Measurements from ENCODE around the gene DIS3L. TPM values are rescaled to one million over a fixed set of nuclear protein-coding genes. Genes with fewer than 3 reads are reported as not detected.

The DIS3L gene
- total and polyA plus RNA-seq, 8 donors: 23.8 to 55.9 (median 46.6) TPM

DNA sequence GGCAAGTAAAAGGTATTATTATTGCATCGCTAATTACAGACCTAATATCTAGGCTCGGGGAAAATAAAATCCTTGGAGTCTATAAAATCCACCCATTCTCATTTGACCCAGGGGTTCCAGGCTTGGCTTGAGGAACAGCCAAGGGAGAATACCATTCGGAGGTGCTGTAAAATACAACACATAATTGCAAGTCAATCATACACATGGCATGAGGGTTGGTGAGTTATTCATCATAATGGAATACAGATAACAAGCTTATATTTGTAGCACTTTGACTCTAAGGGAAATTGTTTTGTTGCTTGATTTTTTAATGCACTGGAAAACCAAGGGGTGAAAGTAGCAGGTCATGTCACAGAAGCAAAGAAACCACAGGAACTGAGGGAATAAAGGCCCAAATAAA lies 16.8 kb upstream of the DIS3L start:
- no peak for DNase-seq
- Histone ChIP-seq H3K4me3 (no peak overlapping the region), H3K9me3 (no peaks in the 10 kb centered on the region), H3K27me3 (no peaks in the 10 kb centered on the region), H3K27ac (no peak overlapping the region), H3K4me1 (no peaks in the 10 kb centered on the region), H3K36me3 (no peaks in the 10 kb centered on the region)
- TF ChIP-seq, protein P1, sequence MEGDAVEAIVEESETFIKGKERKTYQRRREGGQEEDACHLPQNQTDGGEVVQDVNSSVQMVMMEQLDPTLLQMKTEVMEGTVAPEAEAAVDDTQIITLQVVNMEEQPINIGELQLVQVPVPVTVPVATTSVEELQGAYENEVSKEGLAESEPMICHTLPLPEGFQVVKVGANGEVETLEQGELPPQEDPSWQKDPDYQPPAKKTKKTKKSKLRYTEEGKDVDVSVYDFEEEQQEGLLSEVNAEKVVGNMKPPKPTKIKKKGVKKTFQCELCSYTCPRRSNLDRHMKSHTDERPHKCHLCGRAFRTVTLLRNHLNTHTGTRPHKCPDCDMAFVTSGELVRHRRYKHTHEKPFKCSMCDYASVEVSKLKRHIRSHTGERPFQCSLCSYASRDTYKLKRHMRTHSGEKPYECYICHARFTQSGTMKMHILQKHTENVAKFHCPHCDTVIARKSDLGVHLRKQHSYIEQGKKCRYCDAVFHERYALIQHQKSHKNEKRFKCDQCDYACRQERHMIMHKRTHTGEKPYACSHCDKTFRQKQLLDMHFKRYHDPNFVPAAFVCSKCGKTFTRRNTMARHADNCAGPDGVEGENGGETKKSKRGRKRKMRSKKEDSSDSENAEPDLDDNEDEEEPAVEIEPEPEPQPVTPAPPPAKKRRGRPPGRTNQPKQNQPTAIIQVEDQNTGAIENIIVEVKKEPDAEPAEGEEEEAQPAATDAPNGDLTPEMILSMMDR (IDR thresholded peaks at IDR 0.05): no peak
- ATAC-seq: no peak
- intact Hi-C loops (cut with DNase I): no loop called here

DNA sequence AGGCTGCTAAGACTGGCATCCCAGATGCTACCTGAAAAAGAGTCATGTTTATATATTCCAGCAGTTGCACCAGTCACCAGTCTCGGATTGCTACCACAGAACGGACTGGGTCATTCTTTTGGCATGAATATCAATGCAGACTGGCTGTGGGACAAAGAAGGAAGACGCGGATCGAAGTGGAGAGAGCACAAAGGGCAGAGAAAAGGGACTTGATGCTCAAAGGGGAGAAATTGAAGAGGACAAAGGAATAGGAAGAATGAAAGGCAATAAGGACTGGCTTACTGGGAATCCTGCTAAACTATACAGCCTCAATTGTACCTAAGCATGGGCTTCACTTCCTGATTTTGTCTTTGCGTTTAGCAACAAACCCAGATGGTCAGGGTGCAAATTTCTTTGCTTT lies 15.3 kb upstream of the DIS3L start:
- TF ChIP-seq, protein P1 (IDR thresholded peaks at IDR 0.05): no peak
- Histone ChIP-seq H3K4me3 (no peak overlapping the region), H3K9me3 (no peaks in the 10 kb centered on the region), H3K36me3 (no peaks in the 10 kb centered on the region), H3K27ac (no peak overlapping the region), H3K27me3 (no peaks in the 10 kb centered on the region), H3K4me1 (no peaks in the 10 kb centered on the region)
- DNase-seq: no peak
- intact Hi-C loops (cut with DNase I): no loop called here
- ATAC-seq: no peak

- ATAC-seq (no peak), DNase-seq (no peak)
- intact Hi-C loops (cut with DNase I): no loop called here
- Histone ChIP-seq H3K27me3 (no peaks in the 10 kb centered on the region), H3K27ac (no peak overlapping the region), H3K4me1 (no peaks in the 10 kb centered on the region), H3K9me3 (no peaks in the 10 kb centered on the region), H3K4me3 (no peak overlapping the region), H3K36me3 (no peaks in the 10 kb centered on the region)
- TF ChIP-seq, protein P1 (IDR thresholded peaks at IDR 0.05): no peak
Measured at GRCh38 chr15:66278671-66279070, 14.7 kb upstream of the DIS3L start.

GRCh38 chr15:66284271-66284670 lies 9.1 kb upstream of the DIS3L start:
- DNase-seq (no peak), ATAC-seq (no peak)
- TF ChIP-seq, protein P1 (IDR thresholded peaks at IDR 0.05): no peak
- Histone ChIP-seq H3K27ac (no peak overlapping the region), H3K4me1 (peaks cover 0 to 6% of the 10 kb centered on the region in 2 donors), H3K9me3 (no peaks in the 10 kb centered on the region), H3K36me3 (no peaks in the 10 kb centered on the region), H3K4me3 (no peak overlapping the region), H3K27me3 (no peaks in the 10 kb centered on the region)
- intact Hi-C loops (cut with DNase I): no loop called here

DNA sequence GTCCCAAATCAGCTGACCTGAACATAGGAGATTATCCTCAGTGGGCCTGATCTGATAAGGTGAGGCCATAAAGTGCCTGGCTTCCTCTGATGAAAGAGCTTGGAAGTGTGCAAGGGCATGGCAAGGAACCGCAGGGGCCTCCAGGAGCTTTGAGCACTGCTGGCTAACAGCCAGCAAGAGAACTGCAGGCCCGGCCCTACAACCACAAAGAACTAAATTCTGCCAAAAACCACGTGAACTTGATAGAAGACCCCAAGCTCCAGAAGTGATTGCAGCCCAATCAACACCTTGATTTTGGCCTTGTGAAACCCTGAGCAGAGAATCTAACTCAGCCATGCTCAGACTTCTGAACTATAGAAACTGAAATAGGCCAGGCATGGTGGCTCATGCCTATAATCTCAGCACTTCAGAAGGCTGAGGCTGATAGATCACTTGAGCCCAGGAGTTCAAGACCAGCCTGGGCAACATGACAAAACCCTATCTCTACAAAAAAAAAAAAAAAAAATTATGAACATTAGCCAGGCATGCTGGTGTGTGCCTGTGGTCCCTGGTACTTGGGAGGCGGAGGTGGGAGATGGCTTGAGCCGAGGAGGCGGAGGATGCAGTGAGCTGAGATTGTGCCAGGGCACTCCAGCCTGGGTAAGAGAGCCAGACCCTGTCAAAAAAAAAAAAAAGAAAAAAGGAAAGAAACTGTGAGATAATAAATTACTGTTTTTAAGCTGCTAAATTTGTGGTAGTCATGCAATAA lies 7.7 kb upstream of the DIS3L start:
- Histone ChIP-seq H3K4me1 (peaks cover 0 to 6% of the 10 kb centered on the region in 2 donors), H3K27me3 (no peaks in the 10 kb centered on the region), H3K27ac (no peak overlapping the region), H3K4me3 (no peak overlapping the region), H3K36me3 (no peaks in the 10 kb centered on the region), H3K9me3 (no peaks in the 10 kb centered on the region)
- ATAC-seq (peak; percentile 52), DNase-seq (no peak)
- TF ChIP-seq, protein P1 (IDR thresholded peaks at IDR 0.05): no peak
- intact Hi-C loops (cut with DNase I): no loop called here

All from left lung (tissue), 10 donors.